GM19438 (cell line): ENCODE measurements around the gene RO60.

ENCODE experiments used
- ATAC-seq: cut with Tn5 transposase; IDR thresholded peaks from one replicate; pipeline ENCODE4 v1.9.1; 2021; ENCODE audit warnings: low read depth; ENCODE audit not compliant: unreplicated experiment

RO60 gene

DNA sequence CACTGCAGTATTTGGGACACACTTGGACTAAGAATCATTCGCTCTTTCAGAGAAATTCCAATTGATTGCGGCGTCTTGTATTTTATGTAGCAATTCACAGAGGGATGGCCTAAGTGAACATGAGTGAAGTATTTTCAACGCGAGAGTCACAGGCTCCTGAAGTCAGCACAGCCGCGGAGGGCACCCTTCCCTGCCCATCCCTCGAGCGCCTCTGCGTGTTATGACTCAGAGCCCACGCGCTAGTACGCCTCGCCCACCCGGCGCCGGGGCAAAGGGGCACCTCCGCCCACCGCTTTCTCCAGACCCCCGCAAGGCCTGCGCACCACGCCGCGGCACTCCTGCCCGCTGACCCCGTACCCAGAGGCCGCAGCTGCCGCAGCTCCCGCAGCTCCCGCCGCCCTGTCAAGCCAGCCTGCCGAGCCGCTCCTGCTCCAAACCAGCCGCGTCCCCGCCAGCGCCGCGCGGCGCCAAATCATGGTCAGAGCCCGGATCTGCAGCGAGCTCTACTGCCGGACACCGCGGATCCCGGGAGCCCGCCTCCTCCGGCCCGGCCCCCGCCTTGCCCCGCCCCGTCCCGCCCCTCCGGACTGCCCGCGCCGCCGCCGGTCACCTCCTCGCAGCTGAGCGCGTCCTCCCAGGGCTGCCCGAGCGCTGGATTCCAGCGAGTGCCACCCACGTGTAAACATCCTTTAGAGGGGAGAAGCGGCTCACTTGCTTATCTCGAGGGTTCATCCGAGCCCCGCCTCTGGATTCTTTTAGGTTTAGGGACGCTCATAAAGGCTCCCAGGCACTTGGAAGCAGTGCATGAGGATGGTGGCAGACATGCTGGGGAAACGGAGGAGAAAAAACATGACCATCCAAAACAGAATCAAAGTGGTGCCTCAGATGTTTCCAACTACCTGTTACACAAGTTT is 45.8 kb downstream of the RO60 start, which contains the start of gene GLRX2:
TSS of gene GLRX2 (minus strand) at position 508 of the 914 bp plus-strand sequence. CDS start at position 476, 32 bp downstream.
- ATAC-seq, result peak; percentile 90

DNA sequence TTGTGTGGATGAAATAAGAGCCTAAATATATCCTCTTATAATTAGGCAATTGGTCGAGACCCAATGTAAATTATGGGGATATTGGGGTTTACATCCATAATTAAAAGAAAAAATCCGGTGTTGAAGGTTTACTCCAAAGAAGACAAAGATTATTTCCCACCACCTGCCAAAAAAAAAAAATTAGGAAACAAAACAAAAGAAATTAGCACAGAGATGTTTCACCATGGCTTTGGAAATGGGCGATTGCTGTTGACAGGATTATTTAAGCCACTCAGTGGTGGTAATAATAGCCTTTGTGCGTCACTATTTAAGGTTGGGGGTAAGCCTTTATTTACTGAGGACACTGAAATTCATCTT is 46.4 kb downstream of the RO60 start:
- ATAC-seq, result no peak

GRCh38 chr1:193108471-193108870 is 49.1 kb downstream of the RO60 start:
- no peak for ATAC-seq
